OCI-LY3 (cell line): ENCODE data around the gene TBK1.

Experiments used
- H2AFZ ChIP-seq: fragments of 200-600, 300-600 bp; shearing (Covaris generic); 2 replicates; pipeline ENCODE4 v1.6.0; 2014; ENCODE audit warnings: antibody characterized with exemption, low read depth, low read length
- H3K27ac ChIP-seq: fragments of 200-600, 300-600 bp; sonication (generic); 2 replicates; pipeline ENCODE4 v1.5.1; 2014; ENCODE audit warnings: mild to moderate bottlenecking, low read length, moderate library complexity, mixed read lengths
- H3K27me3 ChIP-seq: fragments of 200-600, 300-600 bp; sonication (generic); 2 replicates; pipeline ENCODE4 v1.6.1; 2014; ENCODE audit warnings: low read depth, low read length, mixed read lengths
- H3K36me3 ChIP-seq: fragments of 200-600, 300-600 bp; sonication (generic); replicated peaks from 2 replicates; pipeline ENCODE3; 2014; ENCODE audit warnings: low read depth, low read length, mixed read lengths
- H3K4me1 ChIP-seq: fragments of 300-600, 200-600 bp; sonication (generic); 2 replicates; pipeline ENCODE4 v1.6.1; 2014; ENCODE audit warnings: low read length, mixed read lengths
- H3K4me2 ChIP-seq: fragments of 200-600, 300-600 bp; sonication (generic); 2 replicates; pipeline ENCODE4 v1.6.1; 2014; ENCODE audit warnings: low read length, mixed read lengths
- H3K4me3 ChIP-seq: fragments of 300-600, 200-600 bp; sonication (generic); 2 replicates; pipeline ENCODE4 v1.5.1; 2014; ENCODE audit warnings: antibody characterized with exemption, mild to moderate bottlenecking, low read length, moderate library complexity
- H3K79me2 ChIP-seq: fragments of 300-600, 200-600 bp; shearing (Covaris generic); 2 replicates; pipeline ENCODE4 v1.6.1; 2014; ENCODE audit warnings: mild to moderate bottlenecking, low read length, mixed read lengths
- H3K9ac ChIP-seq: fragments of 300-600, 200-600 bp; shearing (Covaris generic); 2 replicates; pipeline ENCODE4 v1.6.0; 2014; ENCODE audit warnings: mild to moderate bottlenecking, low read length, moderate library complexity
- H3K9me3 ChIP-seq: fragments of 200-600, 300-600 bp; shearing (Covaris generic); 2 replicates; pipeline ENCODE4 v1.6.1; 2014; ENCODE audit warnings: low read length, mixed read lengths; ENCODE audit not compliant: insufficient read depth
- H4K20me1 ChIP-seq: fragments of 200-600, 300-600 bp; sonication (generic); 2 replicates; pipeline ENCODE4 v1.6.1; 2016; ENCODE audit warnings: low read length, mixed read lengths; ENCODE audit not compliant: insufficient read depth
- CTCF ChIP-seq: fragments of 200-600, 300-600 bp; sonication (generic); IDR thresholded peaks from 2 replicates; pipeline ENCODE4 v1.5.1; 2014; ENCODE audit warnings: antibody characterized with exemption, low read length, low read depth
- EZH2phosphoT487 ChIP-seq: fragments of 200-600 bp; shearing (Covaris generic); IDR thresholded peaks from 2 replicates; pipeline ENCODE4 v1.6.1; 2018; ENCODE audit warnings: antibody characterized with exemption, mixed run types, low read depth

The TBK1 gene

GRCh38 chr12:64466178-64466577 is 14.3 kb downstream of the TBK1 start:
- peaks cover 8% of the 10 kb centered on the region; the same call in 1 of the 2 replicates for H3K79me2 ChIP-seq
- no peaks in the 10 kb centered on the region for H3K27me3 ChIP-seq
- no peaks in the 10 kb centered on the region for H3K9me3 ChIP-seq
- no peak overlapping the region for H3K27ac ChIP-seq
- H3K4me2 ChIP-seq = no peak overlapping the region
- H3K4me3 ChIP-seq = no peak overlapping the region
- peaks cover 41% of the 10 kb centered on the region for H3K36me3 ChIP-seq
- H3K9ac ChIP-seq = no peak overlapping the region
- no peak overlapping the region for H2AFZ ChIP-seq
- H4K20me1 ChIP-seq = no peaks in the 10 kb centered on the region
- no peaks in the 10 kb centered on the region for H3K4me1 ChIP-seq
- TF ChIP-seq CTCF = no peak
- TF ChIP-seq EZH2phosphoT487 = no peak

GRCh38 chr12:64468966-64469365 is 17.0 kb downstream of the TBK1 start:
- Histone ChIP-seq H3K36me3 (peaks cover 47% of the 10 kb centered on the region), H3K4me2 (no peak overlapping the region), H3K9ac (no peak overlapping the region), H4K20me1 (no peaks in the 10 kb centered on the region), H3K27me3 (no peaks in the 10 kb centered on the region), H3K79me2 (no peaks in the 10 kb centered on the region), H2AFZ (no peak overlapping the region), H3K9me3 (no peaks in the 10 kb centered on the region), H3K4me3 (no peak overlapping the region), H3K4me1 (no peaks in the 10 kb centered on the region), H3K27ac (no peak overlapping the region)
- TF ChIP-seq EZH2phosphoT487 (no peak), CTCF (no peak)

- Histone ChIP-seq H3K36me3 (peaks cover 50% of the 10 kb centered on the region), H3K4me1 (no peaks in the 10 kb centered on the region), H3K9ac (no peak overlapping the region), H3K4me3 (no peak overlapping the region), H4K20me1 (no peaks in the 10 kb centered on the region), H3K4me2 (no peak overlapping the region), H2AFZ (no peak overlapping the region), H3K9me3 (no peaks in the 10 kb centered on the region), H3K27me3 (no peaks in the 10 kb centered on the region), H3K27ac (no peak overlapping the region), H3K79me2 (no peaks in the 10 kb centered on the region)
- TF ChIP-seq CTCF = no peak
- no peak for TF ChIP-seq EZH2phosphoT487
Observed at GRCh38 chr12:64469455-64470142, 17.7 kb downstream of the TBK1 start.

- H3K79me2 ChIP-seq = peaks cover 4% of the 10 kb centered on the region
- H3K9me3 ChIP-seq = no peaks in the 10 kb centered on the region
- no peaks in the 10 kb centered on the region for H3K27me3 ChIP-seq
- H4K20me1 ChIP-seq = no peaks in the 10 kb centered on the region
- no peak overlapping the region for H2AFZ ChIP-seq
- no peaks in the 10 kb centered on the region for H3K4me1 ChIP-seq
- no peak overlapping the region for H3K4me2 ChIP-seq
- peaks cover 58% of the 10 kb centered on the region for H3K36me3 ChIP-seq
- no peak overlapping the region for H3K27ac ChIP-seq
- TF ChIP-seq CTCF = no peak
- no peak for TF ChIP-seq EZH2phosphoT487
- no peak overlapping the region for H3K9ac ChIP-seq
- H3K4me3 ChIP-seq = no peak overlapping the region
Observed at GRCh38 chr12:64470495-64470894, 18.6 kb downstream of the TBK1 start.
